CD4-positive, alpha-beta T cell treated with Interleukin-4 for 4 hours (primary cell): ENCODE data around the gene ZNF425.
"Not testable (repeated sequence)": the region's sequence is repeated elsewhere in the genome, so short reads cannot be mapped to it uniquely, and the experiment has no call there.

Experiments
- DNase-seq: peaks from one replicate; pipeline ENCODE4 v3.0.0-alpha.2; 2020

Gene ZNF425

DNA sequence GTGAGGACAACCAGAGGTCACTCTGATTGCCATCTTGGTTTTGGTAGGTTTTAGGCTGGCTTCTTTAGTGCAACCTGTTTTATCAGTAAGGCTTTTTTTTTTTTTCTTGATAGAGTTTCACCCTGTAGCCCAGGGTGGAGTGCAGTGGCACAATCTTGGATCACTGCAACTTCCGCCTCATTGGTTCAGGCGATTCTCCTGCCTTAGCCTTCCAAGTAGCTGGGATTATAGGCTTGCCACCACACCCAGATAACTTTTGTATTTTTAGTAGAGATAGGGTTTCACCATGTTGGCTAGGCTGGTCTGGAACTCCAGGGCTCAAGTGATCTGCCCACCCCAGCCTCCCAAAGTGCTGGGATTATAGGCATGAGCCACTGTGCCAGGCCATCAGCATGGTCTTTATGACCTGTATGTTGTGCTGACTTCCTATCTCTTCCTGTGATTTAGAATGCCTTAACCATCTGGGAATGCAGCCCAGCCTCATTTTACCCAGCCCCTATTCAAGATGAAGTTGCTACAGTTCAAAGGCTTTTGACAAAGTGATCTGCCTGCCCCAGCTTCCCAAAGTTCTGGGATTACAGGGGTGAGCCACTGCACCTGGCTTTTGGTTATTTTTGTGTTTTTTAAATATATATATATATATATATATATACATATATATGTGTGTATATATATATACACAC lies 7.0 kb upstream of the ZNF425 start:
- DNase-seq: no peak

DNA sequence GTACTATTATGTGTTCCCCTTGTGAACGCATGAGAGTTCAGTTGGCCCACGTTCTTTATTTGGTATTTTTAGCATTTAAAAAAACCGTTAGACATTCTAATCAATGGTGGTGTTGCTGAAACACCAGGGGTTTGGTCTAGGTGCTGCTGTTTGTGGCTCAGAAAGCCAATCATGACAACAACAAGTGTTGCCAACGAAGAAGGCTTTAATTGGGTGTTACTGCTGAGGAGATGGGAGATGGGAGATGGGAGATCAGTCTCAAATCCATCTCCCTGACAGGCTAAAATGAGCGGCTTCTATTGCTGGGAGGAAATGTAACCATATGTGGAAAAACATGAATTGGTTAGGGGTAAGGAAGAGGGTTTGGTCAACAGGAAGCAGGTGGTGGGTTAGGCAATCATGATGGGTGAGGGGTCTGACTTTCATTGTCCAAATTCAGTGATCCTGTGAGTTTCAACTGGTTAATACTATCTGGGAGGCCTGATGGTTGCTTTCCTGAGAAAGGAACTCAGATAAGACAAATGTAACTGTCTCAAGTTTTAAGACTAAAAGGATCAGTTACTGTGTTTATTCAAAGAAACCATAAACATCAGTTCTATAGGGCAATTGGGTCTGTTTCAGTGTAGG lies 4.6 kb upstream of the ZNF425 start:
- no peak for DNase-seq

DNA sequence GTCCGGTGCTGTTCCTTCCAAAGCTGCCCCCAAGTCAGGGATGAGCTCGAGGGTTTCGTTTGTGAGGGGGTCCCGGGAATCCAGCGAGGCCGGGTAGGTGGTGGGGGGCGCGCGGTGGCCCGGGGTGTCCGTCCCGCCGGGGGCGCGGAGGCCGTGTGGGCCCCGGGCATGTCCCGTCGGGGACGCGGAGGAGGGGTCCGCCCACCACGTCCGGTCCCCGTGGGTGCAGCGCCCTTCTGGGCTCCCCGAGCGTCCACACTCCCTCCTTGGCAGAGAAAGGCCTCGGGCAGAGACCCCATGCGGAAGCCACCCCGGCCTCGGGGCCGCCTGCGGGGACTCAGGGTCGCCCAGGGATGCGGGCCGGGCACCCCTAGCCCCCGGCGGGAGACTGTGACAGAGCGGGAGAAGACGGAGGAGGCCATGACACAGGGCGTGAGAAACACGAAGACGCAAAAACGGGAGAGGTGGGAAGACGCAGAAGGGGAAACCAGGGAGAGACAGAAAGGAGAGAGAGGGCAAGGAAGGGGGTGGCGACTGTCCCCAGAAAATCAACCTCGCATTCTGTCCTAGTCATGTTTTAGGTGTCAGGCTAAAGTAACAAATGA lies 640 bp upstream of the ZNF425 start:
- DNase-seq: peak; percentile 36

DNA sequence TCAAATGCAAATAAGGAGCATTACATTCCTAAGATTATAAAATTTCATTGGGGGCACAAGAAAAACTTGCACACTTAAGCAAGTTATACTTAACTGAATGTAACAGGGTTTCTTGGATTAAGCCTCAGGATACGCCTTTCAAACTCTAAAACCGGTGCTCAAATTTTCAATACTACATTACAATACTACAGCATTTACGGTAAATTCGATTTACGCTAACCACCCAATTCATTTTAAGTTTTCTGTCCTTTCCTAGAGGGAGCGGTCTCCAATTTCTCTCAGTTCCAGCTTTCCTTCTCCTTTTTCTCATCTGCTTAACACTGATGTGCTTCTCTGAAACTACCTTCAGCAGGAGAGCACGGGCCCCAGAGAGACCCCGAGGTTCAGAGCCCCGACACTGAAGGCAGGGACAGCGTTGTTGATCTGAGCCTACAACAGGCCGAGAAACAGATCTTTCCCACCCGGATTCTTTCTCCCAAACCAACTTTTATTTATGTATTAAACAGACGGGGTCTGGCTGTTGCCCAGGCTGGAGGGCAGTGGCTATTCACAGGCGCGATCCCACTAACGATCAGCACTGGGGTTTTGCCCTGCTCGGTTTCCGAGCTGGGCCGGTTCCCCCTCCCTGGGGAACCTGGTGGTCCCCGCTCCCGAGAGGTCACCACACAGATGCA lies 798 bp downstream of the ZNF425 start:
- no peak for DNase-seq

DNA sequence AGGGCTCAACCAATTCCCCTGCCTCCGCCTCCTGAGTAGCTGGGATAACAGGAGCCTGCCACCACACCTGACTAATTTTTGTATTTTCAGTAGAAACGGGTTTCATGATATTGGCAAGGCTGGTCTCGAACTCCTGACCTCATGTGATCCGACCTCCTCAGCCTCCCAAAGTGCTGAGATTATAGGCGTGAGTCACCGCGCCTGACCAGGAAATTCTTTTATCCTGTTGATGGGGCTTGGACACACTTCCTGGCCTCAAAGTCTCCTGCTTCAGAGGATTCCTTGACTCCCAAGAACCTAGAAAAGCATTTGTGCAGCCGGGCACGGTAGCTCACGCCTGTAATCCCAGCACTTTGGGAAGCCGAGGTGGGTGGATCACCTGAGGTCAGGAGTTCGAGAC lies 16.2 kb downstream of the ZNF425 start:
- no peak for DNase-seq

DNA sequence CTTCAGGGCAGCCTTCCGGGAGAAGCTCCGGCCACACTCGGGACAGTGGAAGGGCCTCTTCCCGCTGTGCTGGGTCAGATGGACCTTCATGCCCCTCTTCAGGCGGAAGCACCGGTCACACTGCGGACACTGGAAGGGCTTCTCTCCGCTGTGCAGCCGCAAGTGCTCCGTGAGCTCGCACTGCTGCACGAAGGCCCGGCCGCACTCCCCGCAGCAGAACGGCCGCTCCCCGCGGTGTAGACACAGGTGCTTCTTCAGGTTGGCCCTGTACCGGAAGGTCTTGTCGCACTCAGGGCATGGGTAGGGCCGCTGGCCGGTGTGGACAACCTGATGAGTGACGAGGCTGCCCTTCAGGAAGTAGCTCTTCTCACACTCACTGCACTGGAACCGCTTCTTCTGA lies 21.4 kb downstream of the ZNF425 start:
- no peak for DNase-seq

DNA sequence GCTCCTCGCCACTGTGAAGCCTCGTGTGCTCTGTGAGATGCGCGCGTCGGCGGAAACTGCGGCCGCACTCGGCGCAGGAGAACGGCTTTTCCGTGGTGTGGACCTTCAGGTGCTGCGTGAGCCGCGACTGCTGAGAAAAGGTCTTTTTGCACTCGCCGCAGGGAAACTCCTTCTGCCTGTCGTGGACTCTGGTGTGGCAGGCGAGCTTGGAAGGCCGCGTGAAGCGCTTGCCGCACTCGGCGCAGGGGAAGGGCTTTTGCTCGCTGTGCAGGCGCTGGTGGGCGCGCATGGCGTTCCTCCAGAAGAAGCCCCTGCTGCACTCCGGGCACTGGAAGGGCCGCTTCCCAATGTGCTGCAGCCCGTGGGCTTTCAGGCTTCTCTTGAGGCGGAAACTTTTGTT lies 21.9 kb downstream of the ZNF425 start:
- no peak for DNase-seq

DNA sequence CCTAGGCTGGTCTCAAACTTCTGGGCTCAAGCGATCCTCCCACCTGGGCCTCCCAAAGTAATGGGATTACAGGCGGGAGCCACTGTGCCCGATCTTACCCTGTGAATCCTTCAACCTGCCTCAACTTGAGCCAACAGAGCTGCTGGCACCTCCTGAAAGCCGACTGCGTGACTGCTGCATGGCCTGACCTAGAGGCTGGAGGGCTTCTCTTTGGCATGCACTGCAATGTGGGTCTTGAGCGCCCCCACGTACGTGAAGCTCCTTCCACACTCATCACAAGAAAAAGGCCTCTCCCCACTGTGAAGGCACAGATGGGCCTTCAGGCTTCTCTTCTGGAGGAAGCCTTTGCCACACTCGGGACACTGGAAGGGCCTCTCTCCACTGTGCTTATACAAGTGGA lies 22.7 kb downstream of the ZNF425 start:
- DNase-seq: no peak

DNA sequence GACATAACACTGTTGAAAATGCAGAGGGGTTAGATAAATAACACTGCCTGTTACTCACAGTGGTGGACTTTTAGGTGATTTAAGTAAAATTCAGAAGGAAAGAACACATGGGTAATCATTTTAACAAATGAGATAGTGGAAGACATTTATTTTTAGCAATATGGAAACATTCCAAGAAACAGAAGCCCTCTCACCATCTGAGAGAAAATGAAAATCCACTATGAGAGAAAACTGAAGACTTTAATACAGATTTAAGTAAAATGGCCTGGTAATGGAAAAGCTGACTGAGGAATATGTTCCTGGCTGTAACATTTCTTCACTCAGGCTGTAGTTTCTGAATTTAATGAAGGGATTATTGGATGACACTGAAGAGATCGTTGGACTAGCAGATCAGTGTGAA lies 23.5 kb downstream of the ZNF425 start:
- DNase-seq: no peak

DNA sequence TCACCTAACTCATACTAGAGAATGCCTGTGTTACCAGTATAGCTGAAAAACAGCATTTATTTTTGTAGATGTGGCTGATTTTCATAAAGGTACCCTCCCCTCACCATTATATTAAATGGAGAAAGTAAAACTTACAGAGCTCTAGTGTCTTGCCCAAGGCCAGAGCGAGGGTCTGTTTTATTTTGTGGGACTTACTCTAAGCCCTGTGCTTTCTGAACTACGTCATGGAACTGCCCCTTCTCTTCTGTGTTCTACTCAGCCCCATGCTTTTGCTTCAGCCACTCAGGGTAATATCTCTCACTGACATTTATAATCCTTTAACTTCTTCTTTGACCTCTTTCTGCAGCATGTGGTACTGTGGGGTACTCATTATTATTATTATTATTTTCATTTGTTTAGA lies 25.3 kb downstream of the ZNF425 start:
- DNase-seq: no peak

DNA sequence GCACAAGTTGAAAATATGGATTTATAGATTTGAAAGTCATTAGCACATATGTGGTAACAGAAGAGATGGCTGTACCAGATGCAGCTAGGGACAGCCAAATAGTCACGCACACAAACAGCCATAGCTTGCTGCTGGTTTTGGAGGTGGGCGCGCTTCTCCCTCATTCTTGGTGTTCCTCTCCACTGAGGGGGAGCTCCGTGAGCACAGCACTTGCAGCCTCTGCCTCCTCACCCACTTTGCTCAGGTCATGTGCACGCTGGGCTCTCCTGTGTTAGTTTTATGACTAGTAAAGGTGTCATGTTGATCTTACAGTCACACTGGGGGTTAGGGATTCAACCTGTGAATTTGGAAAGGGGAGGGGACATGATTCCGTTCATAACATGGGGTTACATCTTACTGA lies 27.1 kb downstream of the ZNF425 start:
- no peak for DNase-seq

DNA sequence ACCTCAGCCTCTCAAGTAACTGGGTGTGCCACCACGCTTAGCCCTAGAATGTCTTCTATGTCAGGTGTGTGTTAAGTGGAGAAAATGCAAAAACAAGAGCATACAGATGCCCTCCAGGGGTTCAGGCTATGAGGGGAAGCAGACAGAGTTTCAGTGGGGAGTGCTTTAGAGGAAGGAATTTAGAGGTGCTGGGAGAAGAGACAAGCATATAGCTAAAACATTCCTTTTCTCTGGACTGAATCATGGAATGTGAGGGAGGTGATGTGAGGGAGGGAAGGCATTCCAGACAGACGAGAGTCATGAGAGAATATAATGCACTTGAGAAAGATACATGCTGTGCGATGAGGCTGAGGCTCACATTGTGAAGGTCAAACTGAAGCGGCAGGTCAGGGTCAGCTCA lies 29.0 kb downstream of the ZNF425 start:
- no peak for DNase-seq

DNA sequence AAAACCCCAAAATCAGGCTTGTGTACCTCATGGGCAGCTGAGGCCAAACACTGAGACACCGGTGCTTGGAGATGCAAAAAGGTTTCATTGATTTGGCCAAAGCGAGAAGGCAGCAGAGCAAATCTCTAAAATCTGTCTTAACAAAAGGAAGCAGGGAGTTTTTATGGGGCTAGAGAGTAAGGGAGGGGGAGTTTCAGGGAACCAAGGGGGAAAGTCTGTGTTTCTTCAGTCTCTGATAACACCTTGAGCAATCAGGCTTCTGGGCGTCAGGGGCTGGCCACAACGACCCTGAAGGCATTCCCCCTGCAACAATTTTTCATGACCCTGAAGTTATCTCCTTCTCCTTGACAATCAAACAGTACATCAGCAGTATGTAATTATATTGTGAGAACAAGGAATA lies 32.9 kb downstream of the ZNF425 start:
- DNase-seq: no peak

DNA sequence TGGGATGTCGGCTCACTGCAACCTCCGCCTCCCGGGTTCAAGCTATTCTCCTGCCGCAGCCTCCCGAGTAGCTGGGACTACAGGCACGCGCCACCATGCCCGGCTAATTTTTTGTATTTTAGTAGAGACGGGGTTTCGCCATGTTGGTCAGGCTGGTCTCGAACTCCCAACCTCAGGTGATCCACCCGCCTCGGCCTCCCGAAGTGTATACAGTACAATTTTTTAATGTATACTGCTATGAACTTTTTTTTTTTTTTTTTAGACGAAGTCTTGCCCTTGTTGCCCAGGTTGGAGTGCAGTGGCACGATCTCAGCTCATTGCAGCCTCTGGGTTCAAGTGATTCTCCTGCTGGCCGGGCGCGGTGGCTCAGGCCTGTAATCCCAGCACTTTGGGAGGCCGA lies 33.9 kb downstream of the ZNF425 start:
- not testable (repeated sequence) for DNase-seq

DNA sequence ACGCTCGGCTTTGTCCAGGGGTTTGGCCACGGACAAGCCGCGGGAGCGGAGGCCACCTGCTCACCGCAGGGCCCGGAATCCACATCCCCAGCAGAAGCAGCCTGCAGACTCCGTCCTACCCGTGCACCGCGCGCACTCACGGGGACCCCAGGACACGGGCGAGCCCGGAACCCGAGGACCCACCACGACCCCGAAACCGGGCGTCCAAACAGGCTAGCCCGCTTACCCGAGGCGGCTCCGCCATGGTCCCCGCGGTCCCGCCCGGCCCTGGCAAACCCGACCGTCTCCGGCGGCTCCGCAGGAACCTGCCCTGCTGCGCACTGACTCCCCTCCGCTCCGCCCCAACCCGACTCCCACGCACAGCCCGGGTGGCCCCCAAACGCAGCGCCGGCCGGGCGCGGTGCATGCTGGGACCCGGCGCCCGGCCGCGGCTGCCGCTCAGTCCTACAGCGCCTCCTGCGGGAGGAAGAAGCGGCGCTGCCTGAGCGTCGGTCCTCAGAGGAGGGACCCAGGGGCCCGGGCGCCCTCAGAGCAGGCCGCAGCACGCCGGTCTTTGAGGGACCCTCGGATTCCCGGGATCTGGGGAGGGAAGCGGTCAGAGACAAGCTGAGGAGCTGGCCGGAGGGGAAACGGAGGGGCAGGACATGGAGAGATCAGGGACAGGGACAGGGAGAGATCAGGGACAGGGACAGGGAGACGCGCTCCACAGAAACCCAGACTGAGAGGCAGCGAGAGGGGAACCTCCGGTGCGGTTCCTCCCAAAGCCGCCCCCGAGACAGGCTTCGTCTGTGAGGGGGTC lies 35.5 kb downstream of the ZNF425 start, which contains the start of gene ZNF786:
Gene ZNF786, minus strand, starts transcription at position 322 of the 799 bp plus-strand sequence. Its CDS starts 78 bp downstream, at position 244.
- DNase-seq: peak; percentile 91

DNA sequence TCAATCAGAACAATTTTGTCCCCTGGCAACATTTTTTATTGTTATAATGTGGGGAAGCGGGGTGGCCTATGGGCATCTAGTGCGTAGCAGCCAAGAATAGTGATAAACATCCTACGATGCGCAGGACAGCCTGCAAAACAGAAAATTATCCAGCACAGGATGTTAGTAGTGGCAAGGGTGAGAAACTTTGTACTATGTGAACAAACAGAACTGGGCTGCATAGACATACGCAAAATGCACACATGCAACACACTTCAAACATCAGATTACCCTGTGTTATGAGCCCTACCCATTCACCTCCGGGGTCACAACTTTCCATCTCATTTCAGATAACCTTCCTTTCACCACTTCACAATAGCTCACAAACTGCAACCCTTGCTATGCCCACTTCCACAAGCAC lies 38.7 kb downstream of the ZNF425 start:
- no peak for DNase-seq

DNA sequence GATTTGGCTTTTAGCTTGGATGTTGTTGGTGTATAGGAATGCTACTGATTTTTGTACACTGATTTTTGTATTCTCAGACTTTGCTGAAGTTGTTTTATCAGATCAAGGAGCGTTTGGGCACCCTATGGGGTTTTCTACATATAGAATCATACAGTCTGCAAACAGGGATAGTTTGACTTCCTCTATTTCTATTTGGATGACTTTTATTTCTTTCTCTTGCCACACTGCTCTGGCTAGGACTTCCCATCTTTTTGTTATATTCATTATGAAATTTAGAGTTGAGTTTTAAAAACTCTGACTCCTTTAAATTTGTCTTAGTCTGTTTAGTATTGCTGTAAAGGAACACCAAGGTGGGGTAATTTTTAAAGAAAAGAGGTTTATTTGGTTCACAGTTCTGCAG lies 40.3 kb downstream of the ZNF425 start:
- no peak for DNase-seq

DNA sequence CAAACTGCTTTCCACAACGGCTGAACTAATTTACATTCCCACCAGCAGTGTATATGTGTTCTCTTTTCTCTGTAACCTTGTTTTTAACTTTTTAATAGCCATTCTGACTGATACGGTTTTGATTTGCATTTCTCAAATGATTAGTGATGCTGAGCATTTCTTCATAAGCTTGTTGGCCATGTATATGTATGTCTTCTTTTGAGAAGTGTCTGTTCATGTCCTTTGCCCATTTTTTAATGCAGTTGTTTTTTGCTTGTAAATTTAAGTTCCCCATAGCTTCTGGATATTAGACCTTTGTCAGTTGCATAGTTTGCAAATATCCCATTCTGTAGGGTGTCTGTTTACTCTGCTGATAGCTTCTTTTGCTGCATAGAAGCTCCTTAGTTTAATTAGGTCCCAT lies 41.7 kb downstream of the ZNF425 start:
- no peak for DNase-seq

DNA sequence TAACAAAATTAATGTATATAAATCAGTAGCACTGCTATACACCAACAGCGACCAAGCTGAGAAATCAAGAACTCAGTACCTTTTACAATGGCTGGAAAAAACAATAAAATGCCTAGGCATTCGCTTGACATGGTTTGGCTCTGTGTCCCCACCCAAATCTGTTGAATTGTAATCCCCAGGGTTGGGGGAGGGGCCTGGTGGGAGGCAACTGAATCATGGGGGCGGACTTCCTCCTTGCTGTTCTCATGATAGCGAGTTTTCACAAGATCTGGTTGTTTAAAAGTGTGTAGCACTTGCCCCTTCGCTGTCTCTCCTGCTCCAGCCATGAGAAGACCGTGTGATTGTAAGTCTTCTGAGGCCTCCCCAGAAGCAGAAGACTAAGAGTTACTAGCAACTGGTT lies 44.2 kb downstream of the ZNF425 start:
- no peak for DNase-seq

DNA sequence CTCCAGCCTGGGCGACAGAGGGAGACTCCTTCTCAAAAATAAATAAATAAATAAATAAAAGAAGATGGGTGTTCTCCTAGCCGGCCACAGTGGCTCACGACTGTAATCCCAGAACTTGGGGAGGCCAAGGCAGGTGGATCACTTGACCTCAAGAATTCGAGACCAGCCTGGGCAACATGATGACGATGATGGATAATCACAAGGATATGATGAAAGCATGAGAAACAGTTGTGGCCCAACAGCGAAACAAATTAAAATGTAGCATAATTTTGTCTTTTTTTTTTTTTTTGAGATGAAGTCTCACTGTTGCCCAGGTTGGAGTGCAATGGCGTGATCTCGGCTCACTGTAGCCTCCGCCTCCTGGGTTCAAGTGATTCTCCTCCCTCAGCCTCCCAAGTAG lies 48.5 kb downstream of the ZNF425 start:
- no peak for DNase-seq

DNA sequence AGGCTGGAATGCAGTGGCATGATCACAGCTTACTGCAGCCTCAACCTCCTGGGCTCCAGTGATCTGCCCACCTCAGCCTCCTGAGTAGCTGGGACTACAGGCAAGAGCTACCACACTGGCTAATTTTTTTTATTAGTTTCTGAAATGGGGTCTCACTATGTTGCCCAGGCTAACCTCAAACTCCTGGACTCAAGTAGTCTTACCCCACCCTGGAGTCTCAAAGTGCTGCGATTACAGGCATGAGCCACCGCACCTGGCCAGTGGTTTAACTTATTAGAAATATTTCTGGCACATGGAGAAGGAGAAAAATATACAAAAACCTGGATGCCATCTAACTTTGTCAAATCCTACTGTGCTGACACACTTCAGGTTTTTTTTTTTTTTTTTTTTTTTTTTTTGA lies 50.8 kb downstream of the ZNF425 start:
- no peak for DNase-seq

DNA sequence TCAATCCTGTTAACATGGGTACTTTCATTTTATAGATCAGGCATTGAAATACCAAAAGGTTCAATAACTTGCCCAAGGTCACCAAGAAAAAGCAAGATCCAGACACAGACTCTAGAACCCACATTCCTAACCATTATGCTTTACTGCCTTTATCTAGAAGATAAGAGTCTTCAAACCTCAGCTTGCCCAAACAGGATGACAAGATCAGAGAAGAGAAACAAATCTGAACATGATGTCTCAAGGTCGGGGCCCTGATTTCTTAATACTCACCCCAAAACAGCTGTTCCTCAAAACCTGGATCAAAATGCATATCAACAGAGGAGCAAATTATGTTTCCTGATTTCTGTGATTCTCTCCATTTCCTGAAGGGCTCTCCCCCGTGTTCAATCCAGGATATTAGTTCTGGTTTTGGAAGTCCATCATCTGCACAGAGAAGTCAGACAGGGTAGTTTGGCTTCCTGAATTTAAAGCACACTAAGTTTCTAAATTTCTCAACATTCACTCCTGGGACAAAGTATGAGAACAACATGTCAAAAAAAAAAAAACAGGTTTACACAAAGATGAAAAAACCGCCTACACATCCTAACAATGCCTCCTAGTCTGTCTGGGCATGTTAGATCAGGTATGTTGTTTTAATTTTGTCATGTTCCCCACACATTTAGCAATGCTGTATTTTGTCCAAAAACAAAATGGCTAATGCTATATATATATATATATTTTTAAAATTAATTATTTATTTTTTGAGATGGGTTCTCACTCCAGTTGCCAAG lies 51.8 kb downstream of the ZNF425 start:
- DNase-seq: no peak
